Measurements from ENCODE around the gene NR1H4. TPM values are rescaled to one million over a fixed set of nuclear protein-coding genes. Genes with fewer than 3 reads are reported as not detected.
A peak's percentile ranks its signal among the peaks of the same experiment; 100 is the strongest.

NR1H4 gene
- total and polyA plus RNA-seq, 2 of the 13 experiments (the other 11 are each of a cell fraction or from before 2014, with no cell fraction given) = 27.3 to 114 TPM

DNA sequence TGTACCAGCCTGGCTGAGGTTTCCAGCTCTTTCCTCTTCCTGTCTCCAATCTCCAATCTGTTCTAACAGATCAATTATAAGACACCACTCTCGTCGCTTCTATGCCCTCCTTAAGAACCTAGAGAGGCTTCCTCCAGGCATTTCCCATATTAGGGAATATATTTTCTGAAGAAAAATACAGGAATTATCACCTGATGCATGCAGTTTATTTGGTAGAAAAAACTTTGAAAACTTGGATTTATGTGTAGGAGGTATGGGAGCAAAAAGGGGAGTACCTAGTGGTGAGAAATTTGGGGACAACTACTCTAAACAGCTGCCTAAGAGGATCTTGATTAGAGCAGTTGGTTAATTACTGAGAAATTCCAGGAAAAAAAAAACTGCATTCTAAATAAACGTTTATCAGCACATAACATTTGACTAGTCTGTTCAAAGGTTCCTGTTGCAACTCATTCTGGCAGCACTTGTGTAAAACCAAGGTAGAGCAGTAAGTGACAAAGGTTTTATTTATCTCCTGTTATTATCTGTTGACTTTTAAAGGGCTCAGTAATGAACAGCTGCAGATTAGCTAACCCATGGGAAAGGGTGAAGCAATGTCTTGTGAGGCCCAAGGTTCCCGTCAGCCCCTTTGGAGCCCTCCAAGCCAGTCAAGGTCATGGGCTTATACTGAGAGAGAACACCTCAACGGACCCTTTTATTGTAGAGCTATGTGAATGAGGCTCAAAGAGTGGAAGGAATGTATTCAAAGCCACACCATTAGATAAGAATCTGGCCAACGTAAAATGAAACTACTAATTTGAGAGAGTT lies 36.4 kb upstream of the NR1H4 start (continued):
- TF ChIP-seq ZNF652 (CRISPR knock-in tag; IDR thresholded peaks at IDR 0.05; ENCODE audit: borderline replicate concordance, low read depth) = no peak; the same call in 1 of the 2 replicates
- TF ChIP-seq, protein P1, sequence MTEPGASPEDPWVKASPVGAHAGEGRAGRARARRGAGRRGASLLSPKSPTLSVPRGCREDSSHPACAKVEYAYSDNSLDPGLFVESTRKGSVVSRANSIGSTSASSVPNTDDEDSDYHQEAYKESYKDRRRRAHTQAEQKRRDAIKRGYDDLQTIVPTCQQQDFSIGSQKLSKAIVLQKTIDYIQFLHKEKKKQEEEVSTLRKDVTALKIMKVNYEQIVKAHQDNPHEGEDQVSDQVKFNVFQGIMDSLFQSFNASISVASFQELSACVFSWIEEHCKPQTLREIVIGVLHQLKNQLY (CRISPR knock-in tag; IDR thresholded peaks at IDR 0.05) = peak; percentile 73
- TF ChIP-seq EEA1 (CRISPR knock-in tag; IDR thresholded peaks at IDR 0.05; ENCODE audit: borderline replicate concordance) = no peak
- no peak for TF ChIP-seq ZNF879 (CRISPR knock-in tag; IDR thresholded peaks at IDR 0.05)
- TF ChIP-seq SAFB2 (CRISPR knock-in tag; IDR thresholded peaks at IDR 0.05; ENCODE audit: borderline replicate concordance, low read depth) = no peak
- TF ChIP-seq NFE2L2 (IDR thresholded peaks at IDR 0.05; ENCODE audit: low read length) = no peak
- TF ChIP-seq ZNF3 (CRISPR knock-in tag; IDR thresholded peaks at IDR 0.05) = peak; percentile 66; the same call in 1 of the 2 replicates
- no peak for TF ChIP-seq NFYB (CRISPR knock-in tag; IDR thresholded peaks at IDR 0.05)
- TF ChIP-seq MYC (CRISPR knock-in tag; IDR thresholded peaks at IDR 0.05; ENCODE audit: borderline replicate concordance) = no peak
- TF ChIP-seq ZNF709 (CRISPR knock-in tag; IDR thresholded peaks at IDR 0.05) = 0 out of 2 replicates have a peak, but pooled peaks have one; percentile 58
- peak; percentile 93 for TF ChIP-seq CREM (IDR thresholded peaks at IDR 0.05)
- no peak for TF ChIP-seq CREM (CRISPR knock-in tag; IDR thresholded peaks at IDR 0.05)
- TF ChIP-seq JDP2 (CRISPR knock-in tag; IDR thresholded peaks at IDR 0.05; ENCODE audit: borderline replicate concordance) = no peak
- TF ChIP-seq BHLHE40 (IDR thresholded peaks at IDR 0.05; ENCODE audit: low read length) = peak; percentile 69
- TF ChIP-seq, protein P2, sequence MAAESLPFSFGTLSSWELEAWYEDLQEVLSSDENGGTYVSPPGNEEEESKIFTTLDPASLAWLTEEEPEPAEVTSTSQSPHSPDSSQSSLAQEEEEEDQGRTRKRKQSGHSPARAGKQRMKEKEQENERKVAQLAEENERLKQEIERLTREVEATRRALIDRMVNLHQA (CRISPR knock-in tag; IDR thresholded peaks at IDR 0.05) = no peak
- TF ChIP-seq KDM4B (CRISPR knock-in tag; IDR thresholded peaks at IDR 0.05) = peak; percentile 78; the same call in 1 of the 2 replicates
- peak; percentile 69; the same call in 1 of the 2 replicates for TF ChIP-seq MXD4 (CRISPR knock-in tag; IDR thresholded peaks at IDR 0.05)
- TF ChIP-seq ZNF670 (CRISPR knock-in tag; IDR thresholded peaks at IDR 0.05; ENCODE audit: borderline replicate concordance) = no peak
- TF ChIP-seq, protein P3, sequence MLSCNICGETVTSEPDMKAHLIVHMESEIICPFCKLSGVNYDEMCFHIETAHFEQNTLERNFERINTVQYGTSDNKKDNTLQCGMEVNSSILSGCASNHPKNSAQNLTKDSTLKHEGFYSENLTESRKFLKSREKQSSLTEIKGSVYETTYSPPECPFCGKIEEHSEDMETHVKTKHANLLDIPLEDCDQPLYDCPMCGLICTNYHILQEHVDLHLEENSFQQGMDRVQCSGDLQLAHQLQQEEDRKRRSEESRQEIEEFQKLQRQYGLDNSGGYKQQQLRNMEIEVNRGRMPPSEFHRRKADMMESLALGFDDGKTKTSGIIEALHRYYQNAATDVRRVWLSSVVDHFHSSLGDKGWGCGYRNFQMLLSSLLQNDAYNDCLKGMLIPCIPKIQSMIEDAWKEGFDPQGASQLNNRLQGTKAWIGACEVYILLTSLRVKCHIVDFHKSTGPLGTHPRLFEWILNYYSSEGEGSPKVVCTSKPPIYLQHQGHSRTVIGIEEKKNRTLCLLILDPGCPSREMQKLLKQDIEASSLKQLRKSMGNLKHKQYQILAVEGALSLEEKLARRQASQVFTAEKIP (CRISPR knock-in tag; IDR thresholded peaks at IDR 0.05; ENCODE audit: borderline replicate concordance) = no peak
- no peak for TF ChIP-seq CCAR2 (optimal IDR thresholded peaks at IDR 0.05; ENCODE audit: low read depth, low read length)
- TF ChIP-seq, protein P4, sequence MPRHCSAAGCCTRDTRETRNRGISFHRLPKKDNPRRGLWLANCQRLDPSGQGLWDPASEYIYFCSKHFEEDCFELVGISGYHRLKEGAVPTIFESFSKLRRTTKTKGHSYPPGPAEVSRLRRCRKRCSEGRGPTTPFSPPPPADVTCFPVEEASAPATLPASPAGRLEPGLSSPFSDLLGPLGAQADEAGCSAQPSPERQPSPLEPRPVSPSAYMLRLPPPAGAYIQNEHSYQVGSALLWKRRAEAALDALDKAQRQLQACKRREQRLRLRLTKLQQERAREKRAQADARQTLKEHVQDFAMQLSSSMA (CRISPR knock-in tag; IDR thresholded peaks at IDR 0.05) = no peak
- TF ChIP-seq ZNF496 (CRISPR knock-in tag; IDR thresholded peaks at IDR 0.05; ENCODE audit: insufficient replicate concordance) = no peak
- peak; percentile 67; the same call in 1 of the 2 replicates for TF ChIP-seq YEATS4 (CRISPR knock-in tag; IDR thresholded peaks at IDR 0.05; ENCODE audit: borderline replicate concordance)
- no peak for TF ChIP-seq ZNF766 (CRISPR knock-in tag; IDR thresholded peaks at IDR 0.05; ENCODE audit: borderline replicate concordance)
- TF ChIP-seq, protein P5, sequence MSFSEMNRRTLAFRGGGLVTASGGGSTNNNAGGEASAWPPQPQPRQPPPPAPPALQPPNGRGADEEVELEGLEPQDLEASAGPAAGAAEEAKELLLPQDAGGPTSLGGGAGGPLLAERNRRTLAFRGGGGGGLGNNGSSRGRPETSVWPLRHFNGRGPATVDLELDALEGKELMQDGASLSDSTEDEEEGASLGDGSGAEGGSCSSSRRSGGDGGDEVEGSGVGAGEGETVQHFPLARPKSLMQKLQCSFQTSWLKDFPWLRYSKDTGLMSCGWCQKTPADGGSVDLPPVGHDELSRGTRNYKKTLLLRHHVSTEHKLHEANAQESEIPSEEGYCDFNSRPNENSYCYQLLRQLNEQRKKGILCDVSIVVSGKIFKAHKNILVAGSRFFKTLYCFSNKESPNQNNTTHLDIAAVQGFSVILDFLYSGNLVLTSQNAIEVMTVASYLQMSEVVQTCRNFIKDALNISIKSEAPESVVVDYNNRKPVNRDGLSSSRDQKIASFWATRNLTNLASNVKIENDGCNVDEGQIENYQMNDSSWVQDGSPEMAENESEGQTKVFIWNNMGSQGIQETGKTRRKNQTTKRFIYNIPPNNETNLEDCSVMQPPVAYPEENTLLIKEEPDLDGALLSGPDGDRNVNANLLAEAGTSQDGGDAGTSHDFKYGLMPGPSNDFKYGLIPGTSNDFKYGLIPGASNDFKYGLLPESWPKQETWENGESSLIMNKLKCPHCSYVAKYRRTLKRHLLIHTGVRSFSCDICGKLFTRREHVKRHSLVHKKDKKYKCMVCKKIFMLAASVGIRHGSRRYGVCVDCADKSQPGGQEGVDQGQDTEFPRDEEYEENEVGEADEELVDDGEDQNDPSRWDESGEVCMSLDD (CRISPR knock-in tag; IDR thresholded peaks at IDR 0.05; ENCODE audit: borderline replicate concordance) = no peak
